A549 treated with Hydrocortisone at 1 μM for 4 hours (cell line): Measurements from ENCODE around the gene POLR1F. TPM values are rescaled to one million over a fixed set of nuclear protein-coding genes. Genes with fewer than 3 reads are reported as not detected.

Experiments used
- total RNA-seq: library from RNA; stranded (reverse); fragments of 200-300 nt; extraction: Qiagen RNA extraction; gene quantifications from 5 replicates; pipeline ENCODE4 v1.2.3, GENCODE V29; 2022

Gene POLR1F
- 12.5 to 16.6 TPM (median 15.4 TPM) in 5 replicates for total RNA-seq

GRCh38 chr7:19708397-19709248 lies at the start of gene POLR1F:
Gene POLR1F, minus strand, starts transcription at chr7:19709037. Its CDS starts 21 bp downstream, at chr7:19709016.

Other genes starting within 250 kb of the POLR1F start
- not detected in 5 replicates for gene TMEM196, start 64.6 kb upstream of the POLR1F start, total RNA-seq